ENCODE results near the gene UBE2D3. TPM values are rescaled to one million over a fixed set of nuclear protein-coding genes. Genes with fewer than 3 reads are reported as not detected.

UBE2D3 gene
- total RNA-seq, 3 donors from 2014 or later: 290 to 303 (median 293) TPM

DNA sequence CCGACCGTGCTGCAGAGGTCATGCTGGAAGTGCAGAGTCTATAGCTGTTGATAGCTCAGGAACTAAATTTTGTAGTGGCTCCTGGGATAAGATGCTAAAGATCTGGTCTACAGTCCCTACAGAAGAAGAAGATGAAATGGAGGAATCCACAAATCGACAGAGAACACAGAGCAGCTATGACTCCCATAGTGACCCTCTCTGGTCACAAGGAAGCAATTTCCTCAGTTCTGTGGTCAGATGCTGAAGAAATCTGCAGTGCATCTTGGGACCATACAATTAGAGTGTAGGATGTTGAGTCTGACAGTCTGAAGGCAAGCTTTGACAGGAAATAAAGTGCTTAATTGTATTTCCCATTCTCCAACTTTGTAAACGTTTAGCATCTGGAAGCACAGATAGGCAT is 75.4 kb downstream of the UBE2D3 start:
- intact Hi-C loops (cut with DNase I, micrococcal nuclease): no loop called here
- H3K4me1 ChIP-seq (ENCODE audit: low read depth): no peaks in the 10 kb centered on the region
- no peak for ATAC-seq

More for the DNA sequence above, 75.4 kb downstream of the UBE2D3 start:
- no peak for DNase-seq
- TF ChIP-seq, protein P1, sequence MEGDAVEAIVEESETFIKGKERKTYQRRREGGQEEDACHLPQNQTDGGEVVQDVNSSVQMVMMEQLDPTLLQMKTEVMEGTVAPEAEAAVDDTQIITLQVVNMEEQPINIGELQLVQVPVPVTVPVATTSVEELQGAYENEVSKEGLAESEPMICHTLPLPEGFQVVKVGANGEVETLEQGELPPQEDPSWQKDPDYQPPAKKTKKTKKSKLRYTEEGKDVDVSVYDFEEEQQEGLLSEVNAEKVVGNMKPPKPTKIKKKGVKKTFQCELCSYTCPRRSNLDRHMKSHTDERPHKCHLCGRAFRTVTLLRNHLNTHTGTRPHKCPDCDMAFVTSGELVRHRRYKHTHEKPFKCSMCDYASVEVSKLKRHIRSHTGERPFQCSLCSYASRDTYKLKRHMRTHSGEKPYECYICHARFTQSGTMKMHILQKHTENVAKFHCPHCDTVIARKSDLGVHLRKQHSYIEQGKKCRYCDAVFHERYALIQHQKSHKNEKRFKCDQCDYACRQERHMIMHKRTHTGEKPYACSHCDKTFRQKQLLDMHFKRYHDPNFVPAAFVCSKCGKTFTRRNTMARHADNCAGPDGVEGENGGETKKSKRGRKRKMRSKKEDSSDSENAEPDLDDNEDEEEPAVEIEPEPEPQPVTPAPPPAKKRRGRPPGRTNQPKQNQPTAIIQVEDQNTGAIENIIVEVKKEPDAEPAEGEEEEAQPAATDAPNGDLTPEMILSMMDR (IDR thresholded peaks at IDR 0.05): no peak
- Histone ChIP-seq H3K4me3 (no peak overlapping the region), H3K9me3 (no peaks in the 10 kb centered on the region), H3K36me3 (ENCODE audit: low read depth) (no peaks in the 10 kb centered on the region)

Other genes starting within 250 kb of the UBE2D3 start
- gene MANBA, start 66.6 kb downstream of the UBE2D3 start, total RNA-seq: 10 to 100 TPM; 15.5 to 25.0 (median 19.9) TPM
- gene CISD2, start 41.4 kb upstream of the UBE2D3 start, total RNA-seq: 10 to 100 TPM; 22.5 to 24.5 (median 23.1) TPM
- gene SLC9B1, start 192.2 kb upstream of the UBE2D3 start, total RNA-seq: 1 to 10 TPM in 1 of 3 donors, under 1 TPM in 1, not detected in 1; 0.65 to 1.4 TPM
- gene SLC9B2, start 249.2 kb upstream of the UBE2D3 start, total RNA-seq: 1 to 10 TPM in 2 of 3 donors, under 1 TPM in 1; 0.84 to 9.7 (median 2.9) TPM